Activated CD4-positive, alpha-beta T cell treated with anti-CD3 and anti-CD28 coated beads, Interleukin-2, amount 50 U/mL, for 4 hours (primary cell): ENCODE measurements around the gene KSR1.

Source experiments
- DNase-seq, 2 experiments: peaks; one replicate each; pipeline ENCODE4 v3.0.0-alpha.2; 2020

The KSR1 gene

GRCh38 chr17:27597783-27598320 is 141.6 kb downstream of the KSR1 start:
- no peak for DNase-seq

- DNase-seq, result no peak
Measured at GRCh38 chr17:27598337-27599050, 142.2 kb downstream of the KSR1 start.

GRCh38 chr17:27600471-27600870 is 144.2 kb downstream of the KSR1 start:
- DNase-seq, result no peak

GRCh38 chr17:27601069-27601974 is 145.1 kb downstream of the KSR1 start:
- peak; percentile 79 to 85 for DNase-seq

- no peak for DNase-seq
Measured at GRCh38 chr17:27601975-27602302, 145.7 kb downstream of the KSR1 start.

GRCh38 chr17:27602721-27603420 is 146.6 kb downstream of the KSR1 start:
- peak; percentile 65 to 66 for DNase-seq

- DNase-seq, result no peak
Measured at GRCh38 chr17:27603421-27603770, 147.1 kb downstream of the KSR1 start.

- no peak for DNase-seq
Measured at GRCh38 chr17:27603880-27604794, 147.9 kb downstream of the KSR1 start.

GRCh38 chr17:27605409-27605808 is 149.2 kb downstream of the KSR1 start:
- DNase-seq, result no peak

GRCh38 chr17:27607521-27608091 is 151.4 kb downstream of the KSR1 start:
- DNase-seq, result no peak

GRCh38 chr17:27608328-27609230 is 152.3 kb downstream of the KSR1 start:
- no peak for DNase-seq

- no peak for DNase-seq
Measured at GRCh38 chr17:27609611-27610303, 153.5 kb downstream of the KSR1 start.

GRCh38 chr17:27610304-27610677 is 154.0 kb downstream of the KSR1 start:
- no peak for DNase-seq

- DNase-seq, result no peak
Measured at GRCh38 chr17:27612160-27612770, 156.0 kb downstream of the KSR1 start.

- DNase-seq, result no peak
Measured at GRCh38 chr17:27613433-27613832, 157.2 kb downstream of the KSR1 start.

- no peak for DNase-seq
Measured at GRCh38 chr17:27615121-27615520, 158.9 kb downstream of the KSR1 start.

- DNase-seq, result no peak
Measured at GRCh38 chr17:27616414-27616813, 160.2 kb downstream of the KSR1 start.

GRCh38 chr17:27618417-27618816 is 162.2 kb downstream of the KSR1 start:
- DNase-seq, result no peak

GRCh38 chr17:27620721-27621120 is 164.5 kb downstream of the KSR1 start:
- no peak for DNase-seq

- no peak for DNase-seq
Measured at GRCh38 chr17:27621536-27621935, 165.3 kb downstream of the KSR1 start.
